ENCODE results near the gene ELMO2.

GRCh38 chr20:46336735-46337134 lies 69.7 kb downstream of the ELMO2 start:
- no peak for TF ChIP-seq CTCF (IDR thresholded peaks at IDR 0.05; ENCODE audit: low read depth, low read length)
- TF ChIP-seq MYC (IDR thresholded peaks at IDR 0.05; ENCODE audit: low read depth, low read length), result no peak
- no peak for TF ChIP-seq POLR2A (IDR thresholded peaks at IDR 0.05; ENCODE audit: extremely low read depth, insufficient read length)

Data from NB4 (cell line).